Inflammatory macrophage treated with lipopolysaccharide for 1 hour (primary cell): Measurements from ENCODE around the gene OR5B2.
"Not testable (repeated sequence)": the region's sequence is repeated elsewhere in the genome, so short reads cannot be mapped to it uniquely, and the experiment has no call there.

Experiments used
- DNase-seq, 2 donors: peaks; one replicate each; pipeline ENCODE4 v3.0.0-alpha.2; 2020 to 2022

OR5B2 gene

DNA sequence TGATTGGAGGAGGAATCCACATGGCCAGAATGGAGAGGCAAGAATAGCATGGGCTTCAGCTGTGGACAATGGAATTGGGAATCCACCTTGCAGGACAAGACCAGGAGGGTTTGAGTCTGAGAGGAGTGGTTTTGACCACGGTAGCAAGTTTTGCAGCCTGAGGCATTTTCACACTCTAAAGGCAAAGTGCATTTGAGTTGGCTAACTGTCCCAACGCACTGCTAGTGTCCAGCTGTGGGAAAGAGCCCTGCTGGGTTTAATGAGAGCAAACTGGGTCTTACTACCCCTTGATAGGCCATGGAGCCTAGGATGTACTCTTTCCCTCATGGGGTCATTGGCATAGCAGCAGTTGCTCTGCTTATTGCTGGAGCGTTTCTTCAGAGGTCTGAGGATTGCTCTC, at the start of gene OR5B2:
Gene OR5B2 (minus strand): TSS at position 101 of the 400 bp plus-strand sequence. CDS start 4,860 bp downstream, outside the sequence.
- DNase-seq: no peak

- no peak for DNase-seq
Observed at GRCh38 chr11:58471892-58472291, 44.0 kb upstream of the OR5B2 start.

DNA sequence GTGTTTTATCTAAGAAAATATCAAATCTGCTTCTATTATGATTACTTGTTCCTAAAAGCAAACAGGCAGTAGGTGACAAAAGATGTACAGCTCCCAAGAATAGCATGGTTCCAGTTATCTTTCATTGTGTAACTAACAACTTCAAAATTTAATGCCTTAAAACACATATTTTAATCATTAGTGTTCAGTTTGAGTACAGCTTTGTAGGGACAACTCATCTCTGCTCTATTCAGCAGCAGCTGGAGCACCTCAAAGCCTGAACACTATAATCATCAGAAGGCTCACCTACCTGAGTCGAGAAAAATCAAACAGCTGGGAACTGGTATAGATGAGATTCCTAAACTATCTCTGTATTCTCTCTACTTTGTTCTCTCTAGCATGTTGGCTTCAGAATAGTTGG, 38.4 kb upstream of the OR5B2 start:
- DNase-seq: no peak

- DNase-seq: no peak
Observed at GRCh38 chr11:58465690-58466089, 37.8 kb upstream of the OR5B2 start.

DNA sequence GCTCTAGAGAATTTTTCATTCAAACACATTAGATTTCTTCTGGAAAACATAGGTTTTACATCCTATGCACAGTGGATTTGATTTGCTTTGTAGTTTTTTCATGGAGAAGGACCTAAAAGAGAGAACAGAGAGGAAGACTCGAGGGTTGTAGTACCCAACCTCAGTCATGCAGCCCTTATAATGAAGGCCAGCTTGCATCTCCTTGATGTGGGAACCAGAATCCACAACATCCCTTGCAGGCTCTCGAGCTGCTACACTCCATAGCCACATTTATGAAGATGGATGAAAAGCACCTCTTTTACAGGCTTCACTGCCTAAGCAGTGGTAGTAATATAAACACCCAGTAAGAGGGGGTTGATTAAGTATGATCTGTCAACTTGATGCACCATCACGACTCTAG, 23.7 kb upstream of the OR5B2 start:
- no peak for DNase-seq

GRCh38 chr11:58446294-58446693, 18.4 kb upstream of the OR5B2 start:
- no peak for DNase-seq

GRCh38 chr11:58444300-58444699, 16.4 kb upstream of the OR5B2 start:
- DNase-seq: no peak

DNA sequence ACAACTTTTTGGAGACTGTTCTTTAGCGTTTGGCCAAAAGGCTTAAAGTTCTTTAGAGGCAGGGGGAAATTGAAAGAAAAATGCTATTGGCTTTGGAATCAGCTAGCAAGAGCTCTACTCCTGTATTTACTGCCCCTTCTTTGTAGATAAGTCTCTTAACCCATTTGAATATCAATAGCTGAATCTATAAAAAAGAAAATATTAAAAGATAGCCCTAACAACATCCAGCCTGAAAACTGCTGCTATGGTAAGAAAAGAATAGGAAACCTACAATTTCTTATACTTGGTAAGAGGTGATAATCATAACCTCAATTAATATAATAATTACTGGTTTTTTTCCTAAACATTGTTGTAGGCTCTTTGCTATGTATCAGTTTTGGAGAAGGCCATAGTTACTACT, 14.2 kb upstream of the OR5B2 start, which contains the start of gene OR5B12:
Gene OR5B12 (minus strand): TSS at position 101 of the 400 bp plus-strand sequence. CDS start 2,085 bp downstream, outside the sequence.
- no peak for DNase-seq

DNA sequence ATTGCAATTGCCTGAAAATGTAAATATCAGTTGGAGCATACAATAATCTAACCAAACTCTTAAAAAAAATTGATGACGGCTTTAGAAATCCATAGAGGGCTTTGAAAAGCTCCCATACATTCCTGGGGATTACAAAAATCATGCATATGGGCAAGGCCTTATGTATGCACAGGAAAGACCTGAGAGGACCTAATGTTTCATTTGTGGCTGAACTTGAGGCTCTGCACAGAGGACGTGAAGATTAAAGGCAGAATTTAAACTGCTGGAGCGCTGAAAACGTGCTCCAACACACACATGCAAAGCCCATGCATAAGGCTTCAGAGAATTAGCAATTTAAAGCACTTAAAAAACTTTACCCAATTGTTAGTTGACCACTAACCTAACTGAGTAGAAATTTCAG, 10.6 kb upstream of the OR5B2 start:
- no peak for DNase-seq

- no peak for DNase-seq
Observed at GRCh38 chr11:58434217-58434616, 6.3 kb upstream of the OR5B2 start.

DNA sequence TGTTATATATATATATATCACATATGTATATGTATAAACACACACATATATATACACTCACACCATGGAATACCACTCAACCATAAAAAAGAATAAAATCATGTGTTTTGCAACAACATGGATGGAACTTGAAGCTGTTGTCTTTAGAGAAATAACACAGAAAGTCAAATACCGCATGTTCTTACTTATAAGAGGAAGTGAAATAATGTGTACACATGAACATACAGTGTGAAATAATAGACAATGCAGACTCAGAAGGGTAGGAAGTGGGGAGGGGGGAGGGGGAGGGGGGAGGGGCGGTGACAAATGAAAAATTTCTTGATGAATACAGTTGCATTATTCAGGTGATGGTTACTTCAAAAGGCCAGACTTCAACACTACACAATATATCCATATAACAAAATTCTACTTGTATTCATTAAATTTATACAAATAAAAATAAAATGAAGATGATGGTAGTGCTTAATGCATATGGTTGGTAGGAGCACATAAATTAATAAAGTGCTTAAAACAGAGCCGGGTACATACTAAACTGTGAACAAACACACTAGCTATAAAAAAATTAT, 5.8 kb upstream of the OR5B2 start:
- DNase-seq: no peak

DNA sequence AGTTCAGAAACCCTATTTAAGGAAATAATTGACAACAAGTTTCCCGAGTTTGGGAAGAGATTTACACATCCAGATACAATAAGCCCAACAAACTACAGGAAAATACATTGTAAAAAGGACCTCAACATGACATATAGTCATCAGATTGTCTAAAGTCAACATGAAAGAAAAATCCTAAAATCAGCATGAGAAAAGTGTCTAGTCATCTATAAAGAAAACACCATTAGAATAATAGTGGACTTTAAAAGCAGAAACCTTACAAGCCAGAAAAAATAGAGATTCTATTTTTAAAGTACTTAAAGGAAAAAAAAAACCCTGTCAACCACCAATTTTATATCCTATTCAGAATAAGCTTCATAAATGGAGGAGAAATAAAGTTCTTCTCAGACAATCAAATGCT, 1.4 kb upstream of the OR5B2 start:
- DNase-seq: no peak

- DNase-seq: no peak
Observed at GRCh38 chr11:58406774-58407173, 21.1 kb downstream of the OR5B2 start, which contains the start of gene OR5B3. OR5B3 (minus strand) TSS chr11:58406874; CDS start chr11:58403409, 3,465 bp downstream.

DNA sequence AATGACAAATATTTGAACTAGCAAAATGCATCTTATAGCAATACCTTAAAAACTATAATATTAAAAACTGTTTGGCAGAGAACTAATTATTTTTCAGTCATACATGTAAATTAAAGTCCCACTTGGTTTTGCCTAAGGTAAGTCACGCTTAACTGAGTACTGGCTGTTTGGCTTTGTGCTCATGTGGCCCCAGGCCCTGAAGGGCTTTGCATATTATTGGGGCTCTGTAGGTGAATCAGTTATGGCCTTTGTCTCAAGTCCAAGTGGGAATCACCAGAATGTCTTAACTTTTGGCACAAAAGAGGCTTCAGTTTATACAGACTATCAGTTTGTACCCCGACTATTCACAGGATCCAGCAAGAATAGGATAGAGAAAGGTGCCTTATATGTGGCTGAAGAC, 28.3 kb downstream of the OR5B2 start:
- not testable (repeated sequence) for DNase-seq

GRCh38 chr11:58395581-58395980, 32.3 kb downstream of the OR5B2 start:
- DNase-seq: no peak

DNA sequence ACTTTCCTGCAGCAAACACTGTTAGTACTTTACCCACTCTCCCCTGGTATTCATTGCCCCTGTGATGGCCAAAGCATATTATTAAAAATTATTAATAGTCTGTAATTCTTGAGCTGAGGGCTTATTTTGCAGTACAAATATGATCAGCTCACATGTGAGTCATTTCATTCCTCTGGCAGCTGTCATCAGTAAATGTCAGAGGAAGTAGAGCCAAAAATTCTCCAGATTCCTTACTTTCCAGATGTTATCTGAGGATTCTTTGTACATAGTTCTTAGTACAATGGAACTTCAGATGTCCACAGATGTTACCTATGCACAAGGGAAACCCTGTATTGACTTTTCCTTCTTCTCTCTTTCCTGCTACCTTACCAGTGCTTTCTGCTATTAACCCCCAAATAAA, 33.7 kb downstream of the OR5B2 start:
- no peak for DNase-seq

GRCh38 chr11:58392746-58393145, 35.2 kb downstream of the OR5B2 start:
- DNase-seq: no peak

DNA sequence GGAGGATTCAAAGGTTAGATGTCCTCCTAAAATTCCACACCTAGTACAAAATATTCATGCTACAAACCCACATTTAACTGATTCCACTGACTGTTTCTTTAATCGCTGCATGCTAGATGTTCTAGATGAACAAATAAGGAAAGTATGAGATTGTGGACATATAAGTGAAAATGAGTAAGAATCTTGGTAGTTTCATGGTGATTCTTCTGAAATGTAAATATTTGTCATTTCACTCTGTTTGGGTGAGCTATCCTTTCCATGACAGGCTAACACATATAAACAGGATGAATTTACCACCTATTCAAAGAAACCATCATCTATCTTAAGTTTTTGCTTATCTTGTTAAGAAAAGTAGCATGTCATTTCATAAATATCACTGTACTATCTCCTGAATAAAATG, 36.0 kb downstream of the OR5B2 start:
- no peak for DNase-seq

DNA sequence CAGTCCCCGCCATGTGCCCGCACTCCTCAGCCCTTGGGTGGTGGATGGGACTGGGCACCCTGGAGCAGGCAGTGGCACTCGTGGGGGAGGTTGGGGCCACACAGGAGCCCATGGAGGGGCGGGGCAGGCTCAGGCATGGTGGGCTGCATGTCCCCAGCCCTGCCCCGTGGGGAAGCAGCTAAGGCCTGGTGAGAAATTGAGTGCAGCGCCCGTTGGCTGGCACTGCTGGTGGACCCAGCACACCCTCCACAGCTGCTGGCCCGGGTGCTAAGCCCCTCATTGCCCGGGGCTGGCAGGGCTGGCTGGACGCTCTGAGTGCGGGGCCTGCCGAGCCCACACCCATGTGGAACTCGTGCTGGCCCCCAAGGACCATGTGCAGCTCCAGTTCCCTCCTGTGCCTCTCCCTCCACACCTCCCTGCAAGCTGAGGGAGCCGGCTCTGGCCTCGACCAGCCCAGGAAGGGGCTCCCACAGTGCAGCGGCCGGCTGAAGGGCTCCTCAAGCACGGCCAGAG, 37.3 kb downstream of the OR5B2 start:
- DNase-seq: no peak
